SK-N-SH (cell line): ENCODE measurements around the gene FAM227A. TPM values are rescaled to one million over a fixed set of nuclear protein-coding genes. Genes with fewer than 3 reads are reported as not detected.

Experiments used
- CTCF ChIA-PET: fragments of 300-600, 350-600 bp; formaldehyde crosslinking; extraction: SDS; loops from one replicate; lab custom pipeline; 2021; lab: Yijun Ruan, JAX
- POLR2A ChIA-PET: fragments of 350-600 bp; sonication (Branson Sonifier 250); formaldehyde crosslinking; extraction: SDS; loops from one replicate; lab custom pipeline; 2020; ENCODE audit warnings: antibody characterized with exemption, inconsistent platforms; lab: Yijun Ruan, JAX
- DNase-seq: peaks from one replicate; pipeline ENCODE4 v3.0.0; 2012
- H2AFZ ChIP-seq: fragments of 200-600 bp; sonication (generic); 2 replicates; pipeline ENCODE4 v1.8.1; 2016; ENCODE audit warnings: antibody characterized with exemption, mild to moderate bottlenecking, low read depth
- H3F3A ChIP-seq: fragments of 200-600 bp; sonication (generic); replicated peaks from 2 replicates; pipeline ENCODE3; 2016; ENCODE audit warnings: antibody characterized with exemption, mild to moderate bottlenecking; ENCODE audit not compliant: insufficient read depth
- H3K27ac ChIP-seq, 2 experiments: fragments of 200-500 bp in 1 of 2; fragments of 200-600 bp in 1 of 2; sonication (Bioruptor generic) in 1 of 2; sonication (generic), shearing (Covaris generic) in 1 of 2; 2 replicates each; pipeline versions ENCODE4 v1.5.1 to v1.6.1; 2014 to 2016; ENCODE audit warnings: low read depth in 2 of 2, inconsistent platforms in 1 of 2, low read length in 1 of 2, mild to moderate bottlenecking in 1 of 2, mixed read lengths in 1 of 2
- H3K27me3 ChIP-seq: fragments of 200-600 bp; sonication (generic), shearing (Covaris generic); 2 replicates; pipeline ENCODE4 v1.6.1; 2016; ENCODE audit warnings: mixed run types; ENCODE audit not compliant: insufficient read depth
- H3K36me3 ChIP-seq, 2 experiments: fragments of 200-500 bp in 1 of 2; fragments of 200-600 bp in 1 of 2; sonication (Bioruptor generic) in 1 of 2; sonication (generic) in 1 of 2; replicated peaks in 1 of 2; 2 replicates each; pipeline versions ENCODE3 to v1.5.1; 2014 to 2016; ENCODE audit warnings: low read length in 1 of 2, mild to moderate bottlenecking in 1 of 2; ENCODE audit not compliant: insufficient read depth in 2 of 2, control insufficient read depth in 1 of 2
- H3K4me1 ChIP-seq, 2 experiments: fragments of 200-500 bp in 1 of 2; fragments of 200-600 bp in 1 of 2; sonication (Bioruptor generic) in 1 of 2; sonication (generic), shearing (Covaris generic) in 1 of 2; 2 replicates each; pipeline versions ENCODE4 v1.5.1 to v1.6.1; 2014 to 2016; ENCODE audit warnings: low read depth in 1 of 2, low read length in 1 of 2, mixed run types in 1 of 2; ENCODE audit not compliant: insufficient read depth in 2 of 2, control insufficient read depth in 1 of 2
- H3K4me2 ChIP-seq: fragments of 200-600 bp; sonication (generic), shearing (Covaris generic); 2 replicates; pipeline ENCODE4 v1.6.1; 2017; ENCODE audit warnings: mixed run types
- H3K4me3 ChIP-seq, 2 experiments: fragments of 200-500 bp in 1 of 2; fragments of 200-600 bp in 1 of 2; sonication (Bioruptor generic) in 1 of 2; sonication (generic), shearing (Covaris generic) in 1 of 2; 2 replicates each; pipeline versions ENCODE4 v1.5.1 to v1.8.1; 2014 to 2016; ENCODE audit warnings: low read depth in 2 of 2, inconsistent platforms in 1 of 2, low read length in 1 of 2, mild to moderate bottlenecking in 1 of 2, mixed read lengths in 1 of 2, moderate library complexity in 1 of 2
- H3K79me2 ChIP-seq: fragments of 200-600 bp; sonication (generic); 2 replicates; pipeline ENCODE4 v1.8.1; 2017; ENCODE audit warnings: mild to moderate bottlenecking; ENCODE audit not compliant: insufficient read depth
- H3K9ac ChIP-seq: fragments of 200-600 bp; sonication (generic); 2 replicates; pipeline ENCODE4 v1.6.1; 2017; ENCODE audit warnings: mixed run types
- H3K9me2 ChIP-seq: fragments of 200-600 bp; sonication (generic); 2 replicates; pipeline ENCODE4 v1.6.1; 2017; ENCODE audit warnings: mixed run types
- H3K9me3 ChIP-seq: fragments of 200-600 bp; sonication (generic); 2 replicates; pipeline ENCODE4 v1.6.1; 2017; ENCODE audit warnings: mixed run types, mild to moderate bottlenecking, moderate library complexity
- H4K20me1 ChIP-seq: fragments of 200-600 bp; sonication (generic); 2 replicates; pipeline ENCODE4 v1.6.1; 2017; ENCODE audit warnings: mild to moderate bottlenecking, mixed run types; ENCODE audit not compliant: insufficient read depth
- ELF1 ChIP-seq: IDR thresholded peaks from 2 replicates; pipeline ENCODE4 v1.4.0; 2012
- EP300 ChIP-seq, 2 experiments: IDR thresholded peaks; 2 replicates each; pipeline versions ENCODE4 v1.4.0 to v1.6.1; 2012; ENCODE audit warnings: borderline replicate concordance in 1 of 2, low read depth in 1 of 2, low read length in 1 of 2
- EZH2phosphoT487 ChIP-seq: fragments of 200-600 bp; sonication (generic); IDR thresholded peaks from 2 replicates; pipeline ENCODE4 v1.6.1; 2017; ENCODE audit warnings: low read depth, mixed run types, mild to moderate bottlenecking, antibody characterized with exemption, moderate library complexity, borderline replicate concordance
- FOXJ3 ChIP-seq: sonication (generic); formaldehyde crosslinking; IDR thresholded peaks from 2 replicates; pipeline ENCODE4 v1.5.1; 2020; ENCODE audit warnings: mild to moderate bottlenecking, missing genetic modification reagents
- FOXM1 ChIP-seq: IDR thresholded peaks from 2 replicates; pipeline ENCODE4 v1.4.0; 2012; ENCODE audit warnings: low read depth, mild to moderate bottlenecking
- GABPA ChIP-seq: IDR thresholded peaks from 2 replicates; pipeline ENCODE4 v1.4.0; 2012; ENCODE audit warnings: low read depth, mild to moderate bottlenecking
- GATA2 ChIP-seq: sonication (generic); formaldehyde crosslinking; IDR thresholded peaks from 2 replicates; pipeline ENCODE4 v1.5.0; 2020; ENCODE audit warnings: mild to moderate bottlenecking, missing genetic modification reagents
- IRF3 ChIP-seq: fragments of 150-350 bp; IDR thresholded peaks from 2 replicates; pipeline ENCODE4 v1.6.1; 2016; ENCODE audit warnings: mild to moderate bottlenecking, low read depth, low read length
- JUND ChIP-seq: IDR thresholded peaks from 2 replicates; pipeline ENCODE4 v1.4.0; 2012
- POLR2AphosphoS5 ChIP-seq: IDR thresholded peaks from 2 replicates; pipeline ENCODE4 v1.6.1; 2012; ENCODE audit warnings: low read depth, low read length
- RAD21 ChIP-seq: IDR thresholded peaks from 2 replicates; pipeline ENCODE4 v1.6.1; 2012; ENCODE audit warnings: mild to moderate bottlenecking, low read length
- RXRA ChIP-seq: IDR thresholded peaks from 2 replicates; pipeline ENCODE4 v1.4.0; 2012; ENCODE audit warnings: low read depth, mild to moderate bottlenecking, borderline replicate concordance
- SIN3A ChIP-seq: IDR thresholded peaks from 2 replicates; pipeline ENCODE4 v1.6.1; 2012; ENCODE audit warnings: low read depth, mild to moderate bottlenecking, low read length, moderate library complexity, borderline replicate concordance
- TAF1 ChIP-seq: IDR thresholded peaks from 2 replicates; pipeline ENCODE4 v1.6.1; 2012; ENCODE audit warnings: low read depth, mild to moderate bottlenecking, low read length, moderate library complexity, borderline replicate concordance
- TCF12 ChIP-seq: IDR thresholded peaks from 2 replicates; pipeline ENCODE4 v1.4.0; 2012
- TEAD4 ChIP-seq: IDR thresholded peaks from 2 replicates; pipeline ENCODE4 v1.4.0; 2012; ENCODE audit warnings: mild to moderate bottlenecking, borderline replicate concordance; ENCODE audit not compliant: insufficient read depth
- USF2 ChIP-seq: fragments of 150-350 bp; IDR thresholded peaks from 2 replicates; pipeline ENCODE4 v1.6.1; 2017; ENCODE audit warnings: antibody characterized with exemption, low read length, low read depth, borderline replicate concordance
- YY1 ChIP-seq: IDR thresholded peaks from 2 replicates; pipeline ENCODE4 v1.4.0; 2012; ENCODE audit warnings: low read depth, mild to moderate bottlenecking
- ZBTB33 ChIP-seq: IDR thresholded peaks from 2 replicates; pipeline ENCODE4 v1.4.0; 2012; ENCODE audit warnings: low read depth, borderline replicate concordance
- WGBS: methylation state at CpG from one replicate; pipeline ENCODE4 v1.1.6; 2017; ENCODE audit warnings: low lambda C conversion rate; 5-methylcytosine and 5-hydroxymethylcytosine counted together
- polyA plus RNA-seq, 3 experiments: library from polyadenylated mRNA; depleted of rRNA; stranded (reverse); fragments of >200 nt; gene quantifications; 2 replicates each; pipeline ENCODE4 v1.2.3, GENCODE V29; 2012

Gene FAM227A
- polyA plus RNA-seq, 1 of the 3 experiments (the other 2 are of a cell fraction), result 1.2 TPM

GRCh38 chr22:38614332-38615063 lies 41.7 kb downstream of the FAM227A start:
- ChIA-PET CTCF (no interaction called here), POLR2A (no interaction called here)
- no peak for DNase-seq
- no peak overlapping the region for H3K27ac ChIP-seq
- no peaks in the 10 kb centered on the region for H4K20me1 ChIP-seq
- no peak overlapping the region for H3K4me2 ChIP-seq
- TF ChIP-seq TAF1 (no peak), USF2 (no peak), SIN3A (no peak), TCF12 (no peak), POLR2AphosphoS5 (no peak), EZH2phosphoT487 (no peak), FOXM1 (no peak), RXRA (no peak), GATA2 (CRISPR knock-in tag) (no peak), TEAD4 (no peak), FOXJ3 (no peak), JUND (no peak), RAD21 (no peak), ZBTB33 (no peak), YY1 (no peak), GABPA (no peak), ELF1 (no peak), IRF3 (no peak), EP300 (IDR thresholded peaks at IDR 0.05; ENCODE audit: borderline replicate concordance in 1 of 2, low read depth in 1 of 2, low read length in 1 of 2) (no peak)
- no peaks in the 10 kb centered on the region for H3K79me2 ChIP-seq
- no peaks in the 10 kb centered on the region for H3K27me3 ChIP-seq
- H3K36me3 ChIP-seq, result no peaks in the 10 kb centered on the region
- H3K9ac ChIP-seq, result no peak overlapping the region
- no peaks in the 10 kb centered on the region for H3F3A ChIP-seq
- no peaks in the 10 kb centered on the region for H3K4me1 ChIP-seq
- H3K9me2 ChIP-seq, result no peaks in the 10 kb centered on the region
- WGBS, result 67% methylated on average over 4 of the region's 4 CpGs
- no peaks in the 10 kb centered on the region for H3K9me3 ChIP-seq
- no peak overlapping the region for H3K4me3 ChIP-seq
- H2AFZ ChIP-seq, result no peak overlapping the region
